Ovary (tissue), 3 donors: Measurements from ENCODE around the gene EML2.

Experiments used
- CTCF ChIP-seq, 3 donors: fragments of 450-650 bp in 2 of 3; fragments of 200-600 bp in 1 of 3; IDR thresholded peaks; one replicate each; pipeline versions ENCODE4 v1.5.1 to v1.8.0; 2016 to 2022; ENCODE audit warnings: antibody characterized with exemption in 3 of 3, mild to moderate bottlenecking in 1 of 3
- EP300 ChIP-seq: sonication (generic); formaldehyde crosslinking; IDR thresholded peaks from one replicate; pipeline ENCODE4 v1.6.1; 2017; ENCODE audit warnings: antibody characterized with exemption
- POLR2A ChIP-seq: fragments of 450-650 bp; IDR thresholded peaks from one replicate; pipeline ENCODE4 v1.6.1; 2017; ENCODE audit warnings: antibody characterized with exemption, mild to moderate bottlenecking, moderate library complexity
- donor health status: DM: no; HTN: no; CAD: no.

- no peak for TF ChIP-seq EP300
- no peak for TF ChIP-seq CTCF (IDR thresholded peaks at IDR 0.05)
- TF ChIP-seq POLR2A, result no peak
Observed at GRCh38 chr19:45621389-45621788, 17.8 kb downstream of the EML2 start.
